ENCODE measurements around the gene DNAJB6.
"Not testable (repeated sequence)": the region's sequence is repeated elsewhere in the genome, so short reads cannot be mapped to it uniquely, and the experiment has no call there.

DNAJB6 gene

GRCh38 chr7:157329447-157329846 is 7.4 kb upstream of the DNAJB6 start:
- DNase-seq, result no peak

GRCh38 chr7:157330567-157330966 is 6.2 kb upstream of the DNAJB6 start:
- not testable (repeated sequence) for DNase-seq

- peak; percentile 76 for DNase-seq
Observed at GRCh38 chr7:157331049-157331448, 5.8 kb upstream of the DNAJB6 start.

GRCh38 chr7:157335236-157335635 is 1.6 kb upstream of the DNAJB6 start:
- peak; percentile 24 for DNase-seq

- no peak for DNase-seq
Observed at GRCh38 chr7:157335991-157336382, 817 bp upstream of the DNAJB6 start.

GRCh38 chr7:157337316-157338149 is 729 bp downstream of the DNAJB6 start:
- DNase-seq, result peak; percentile 77

GRCh38 chr7:157339777-157340677 is 3.2 kb downstream of the DNAJB6 start:
- peak; percentile 64 for DNase-seq

GRCh38 chr7:157347217-157347904 is 10.6 kb downstream of the DNAJB6 start:
- DNase-seq, result no peak

GRCh38 chr7:157348548-157348947 is 11.7 kb downstream of the DNAJB6 start:
- no peak for DNase-seq

GRCh38 chr7:157352516-157352915 is 15.7 kb downstream of the DNAJB6 start:
- DNase-seq, result peak; percentile 60

- no peak for DNase-seq
Observed at GRCh38 chr7:157355784-157356511, 19.1 kb downstream of the DNAJB6 start.

GRCh38 chr7:157357129-157358040 is 20.6 kb downstream of the DNAJB6 start:
- DNase-seq, result peak; percentile 62

- no peak for DNase-seq
Observed at GRCh38 chr7:157358041-157358752, 21.4 kb downstream of the DNAJB6 start.

GRCh38 chr7:157358753-157359096 is 21.9 kb downstream of the DNAJB6 start:
- no peak for DNase-seq

- DNase-seq, result no peak
Observed at GRCh38 chr7:157359581-157359980, 22.8 kb downstream of the DNAJB6 start.

GRCh38 chr7:157360483-157361025 is 23.8 kb downstream of the DNAJB6 start:
- no peak for DNase-seq

GRCh38 chr7:157361537-157361936 is 24.7 kb downstream of the DNAJB6 start:
- DNase-seq, result no peak

GRCh38 chr7:157362729-157363128 is 25.9 kb downstream of the DNAJB6 start:
- DNase-seq, result no peak

GRCh38 chr7:157366722-157367121 is 29.9 kb downstream of the DNAJB6 start:
- DNase-seq, result no peak

GRCh38 chr7:157368955-157369354 is 32.2 kb downstream of the DNAJB6 start:
- no peak for DNase-seq

GRCh38 chr7:157370742-157371141 is 33.9 kb downstream of the DNAJB6 start:
- no peak for DNase-seq

All from inflammatory macrophage treated with lipopolysaccharide for 4 hours (primary cell).